VCaP (cell line): ENCODE results near the gene ATXN2.

Experiments
- H3K27ac ChIP-seq: fragments of 450-650 bp; 2 replicates; pipeline ENCODE4 v1.5.1; 2017
- CTCF ChIP-seq: fragments of 450-650 bp; conservative IDR thresholded peaks from 2 replicates; pipeline ENCODE4 v1.5.1; 2017; ENCODE audit warnings: mild to moderate bottlenecking, moderate library complexity

The ATXN2 gene

DNA sequence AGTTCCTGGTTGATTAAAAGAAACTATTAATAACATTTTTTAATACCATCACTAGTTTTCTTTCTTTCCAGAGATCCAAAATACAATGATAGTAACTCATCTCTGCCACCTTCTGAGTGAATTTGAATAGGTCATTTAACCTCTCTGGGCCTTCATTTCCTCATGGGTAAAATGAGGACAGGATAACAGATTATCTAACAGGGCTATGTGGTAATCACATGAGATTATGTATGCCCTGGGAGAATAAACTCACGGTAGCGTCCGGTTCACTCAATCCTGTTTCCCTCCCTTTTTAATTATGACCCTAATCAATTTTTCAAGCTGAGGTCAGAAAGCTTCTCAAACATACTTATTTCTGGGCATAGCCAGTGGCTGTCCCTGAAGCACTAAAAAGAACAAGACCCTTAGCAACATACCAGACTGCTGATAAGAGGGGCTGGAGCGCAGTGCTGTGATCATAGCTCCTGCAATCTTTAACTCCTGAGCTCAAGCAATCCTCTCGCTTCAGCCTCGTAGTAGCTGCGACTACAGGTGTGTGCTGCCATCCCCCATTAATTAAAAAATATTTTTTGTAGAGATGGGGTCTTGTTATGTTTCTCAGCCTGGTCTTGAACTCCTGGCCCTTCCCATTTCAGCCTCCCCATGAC lies 24.2 kb downstream of the ATXN2 start:
- H3K27ac ChIP-seq: peak overlapping the region; percentile 11; the same call in 1 of the 2 replicates

DNA sequence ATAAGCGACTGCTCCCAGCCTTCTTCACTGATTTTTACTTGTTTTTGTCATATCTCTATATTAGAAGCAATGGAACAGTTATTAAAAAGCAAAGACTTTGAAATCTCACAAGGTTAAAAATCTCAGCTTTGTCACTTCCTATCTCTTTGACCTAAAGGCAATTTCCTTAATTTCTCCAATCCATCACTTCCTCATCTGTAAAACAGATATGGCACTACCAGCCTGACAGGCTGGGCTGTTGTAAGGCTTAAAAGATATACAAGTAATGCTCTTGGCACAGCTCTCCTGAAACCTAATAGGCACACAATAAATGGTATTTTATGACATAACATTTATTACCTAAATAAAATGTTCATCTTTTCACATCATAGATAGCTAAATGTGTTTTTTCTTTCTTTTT lies 25.6 kb downstream of the ATXN2 start:
- no peak for TF ChIP-seq CTCF
- H3K27ac ChIP-seq: no peak overlapping the region

More for the DNA sequence above, 24.2 kb downstream of the ATXN2 start:
- no peak for TF ChIP-seq CTCF

GRCh38 chr12:111570084-111570961 lies 28.8 kb downstream of the ATXN2 start:
- 0 out of 2 replicates have a peak overlapping the region, but pooled peaks have one; percentile 6 for H3K27ac ChIP-seq
- TF ChIP-seq CTCF: no peak

GRCh38 chr12:111569363-111570083 lies 29.6 kb downstream of the ATXN2 start:
- TF ChIP-seq CTCF: no peak
- no peak overlapping the region for H3K27ac ChIP-seq

GRCh38 chr12:111560844-111561243 lies 38.3 kb downstream of the ATXN2 start:
- peak overlapping the region; percentile 89 for H3K27ac ChIP-seq

- H3K27ac ChIP-seq: peak overlapping the region; percentile 89
- TF ChIP-seq CTCF: no peak
Measured at GRCh38 chr12:111558107-111558376, 41.1 kb downstream of the ATXN2 start.

- peak overlapping the region; percentile 89 for H3K27ac ChIP-seq
- no peak for TF ChIP-seq CTCF
Measured at GRCh38 chr12:111557271-111558106, 41.6 kb downstream of the ATXN2 start.
